SJSA1 (cell line): Measurements from ENCODE around the gene SARM1. TPM values are rescaled to one million over a fixed set of nuclear protein-coding genes. Genes with fewer than 3 reads are reported as not detected.

Source experiments
- DNase-seq, 2 experiments: peaks; one replicate each; pipeline ENCODE4 v3.0.0-alpha.2; 2015 to 2020; ENCODE audit warnings: low spot score in 2 of 2, low read depth in 1 of 2
- H3K27ac ChIP-seq: fragments of 250-450 bp; sonication (Bioruptor Pico); 2 replicates; pipeline ENCODE4 v1.5.1; 2020; ENCODE audit warnings: mild to moderate bottlenecking, moderate library complexity
- H3K27me3 ChIP-seq: fragments of 250-450 bp; sonication (Bioruptor Pico); replicated peaks from 2 replicates; pipeline ENCODE4 v1.5.1; 2020; ENCODE audit warnings: mild to moderate bottlenecking, moderate library complexity
- H3K36me3 ChIP-seq: fragments of 250-450 bp; sonication (Bioruptor Pico); 2 replicates; pipeline ENCODE4 v1.5.1; 2020; ENCODE audit warnings: mild to moderate bottlenecking
- H3K4me1 ChIP-seq: fragments of 250-450 bp; sonication (Bioruptor Pico); replicated peaks from 2 replicates; pipeline ENCODE4 v1.6.1; 2021; ENCODE audit warnings: mild to moderate bottlenecking
- H3K4me3 ChIP-seq: fragments of 250-450 bp; sonication (Bioruptor Pico); 2 replicates; pipeline ENCODE4 v1.5.1; 2020; ENCODE audit warnings: mild to moderate bottlenecking
- H3K9me3 ChIP-seq: fragments of 250-450 bp; sonication (Bioruptor Pico); replicated peaks from 2 replicates; pipeline ENCODE4 v1.5.1; 2020; ENCODE audit warnings: mild to moderate bottlenecking
- total RNA-seq: library from RNA; depleted of rRNA; stranded (reverse); fragments of >200 nt; shearing (Covaris generic); gene quantifications from 2 replicates; pipeline ENCODE4 v1.2.3, GENCODE V29; 2014

SARM1 gene
- total RNA-seq, 1 experiment from 2014 or later, result 10.8 TPM

- no peaks in the 10 kb centered on the region for H3K4me1 ChIP-seq
- DNase-seq, result no peak
- no peaks in the 10 kb centered on the region for H3K27me3 ChIP-seq
- H3K36me3 ChIP-seq, result 0 out of 2 replicates have a peak, but pooled peaks cover 3% of the 10 kb centered on the region
- no peak overlapping the region for H3K27ac ChIP-seq
- no peaks in the 10 kb centered on the region for H3K9me3 ChIP-seq
- no peak overlapping the region for H3K4me3 ChIP-seq
These were observed 26.3 kb downstream of the SARM1 start for GRCh38 chr17:28397687-28398279.

- Histone ChIP-seq H3K27me3 (no peaks in the 10 kb centered on the region), H3K36me3 (0 out of 2 replicates have a peak, but pooled peaks cover 3% of the 10 kb centered on the region), H3K4me1 (no peaks in the 10 kb centered on the region), H3K9me3 (no peaks in the 10 kb centered on the region), H3K27ac (no peak overlapping the region), H3K4me3 (no peak overlapping the region)
- DNase-seq, result no peak
These were observed 26.9 kb downstream of the SARM1 start for GRCh38 chr17:28398280-28398981.

GRCh38 chr17:28399808-28400207, 28.3 kb downstream of the SARM1 start:
- Histone ChIP-seq H3K4me3 (no peak overlapping the region), H3K27ac (no peak overlapping the region), H3K9me3 (no peaks in the 10 kb centered on the region), H3K27me3 (no peaks in the 10 kb centered on the region), H3K4me1 (no peaks in the 10 kb centered on the region), H3K36me3 (no peaks in the 10 kb centered on the region)
- no peak for DNase-seq

- no peak overlapping the region for H3K4me3 ChIP-seq
- H3K4me1 ChIP-seq, result peaks cover 9% of the 10 kb centered on the region
- no peaks in the 10 kb centered on the region for H3K36me3 ChIP-seq
- peaks cover 4% of the 10 kb centered on the region; the same call in 1 of the 2 replicates for H3K27me3 ChIP-seq
- no peaks in the 10 kb centered on the region for H3K9me3 ChIP-seq
- no peak for DNase-seq
- no peak overlapping the region for H3K27ac ChIP-seq
These were observed 30.7 kb downstream of the SARM1 start for GRCh38 chr17:28402224-28402630.

GRCh38 chr17:28402844-28403243, 31.4 kb downstream of the SARM1 start:
- Histone ChIP-seq H3K27ac (no peak overlapping the region), H3K9me3 (no peaks in the 10 kb centered on the region), H3K4me1 (peaks cover 9% of the 10 kb centered on the region), H3K4me3 (no peak overlapping the region), H3K27me3 (peaks cover 4% of the 10 kb centered on the region; the same call in 1 of the 2 replicates), H3K36me3 (no peaks in the 10 kb centered on the region)
- DNase-seq, result no peak

GRCh38 chr17:28404007-28404406, 32.5 kb downstream of the SARM1 start:
- H3K4me1 ChIP-seq, result peaks cover 9% of the 10 kb centered on the region
- no peak overlapping the region for H3K27ac ChIP-seq
- H3K4me3 ChIP-seq, result no peak overlapping the region
- H3K9me3 ChIP-seq, result no peaks in the 10 kb centered on the region
- peaks cover 4% of the 10 kb centered on the region; the same call in 1 of the 2 replicates for H3K27me3 ChIP-seq
- H3K36me3 ChIP-seq, result no peaks in the 10 kb centered on the region
- DNase-seq, result no peak

- H3K27ac ChIP-seq, result no peak overlapping the region
- H3K4me1 ChIP-seq, result peaks cover 9% of the 10 kb centered on the region
- no peaks in the 10 kb centered on the region for H3K36me3 ChIP-seq
- H3K27me3 ChIP-seq, result peaks cover 6% of the 10 kb centered on the region; the same call in 1 of the 2 replicates
- no peaks in the 10 kb centered on the region for H3K9me3 ChIP-seq
- no peak overlapping the region for H3K4me3 ChIP-seq
- no peak for DNase-seq
These were observed 32.9 kb downstream of the SARM1 start for GRCh38 chr17:28404461-28404811.

GRCh38 chr17:28404812-28405570, 33.5 kb downstream of the SARM1 start:
- H3K9me3 ChIP-seq, result no peaks in the 10 kb centered on the region
- no peak overlapping the region for H3K27ac ChIP-seq
- H3K4me1 ChIP-seq, result peaks cover 9% of the 10 kb centered on the region

GRCh38 chr17:28405632-28406472, 34.4 kb downstream of the SARM1 start, which contains the start of gene SLC46A1:
TSS of gene SLC46A1 (minus strand) at chr17:28406212. CDS start at chr17:28406114, 98 bp downstream.
- peaks cover 9% of the 10 kb centered on the region for H3K4me1 ChIP-seq
- no peak within 1 kb of the TSS for H3K27ac ChIP-seq
- H3K4me3 ChIP-seq, result peak within 1 kb of the TSS; percentile 48
- no peaks in the 10 kb centered on the region for H3K36me3 ChIP-seq
- DNase-seq, result peak in 1 of 2 experiments; percentile 16
- peaks cover 13% of the 10 kb centered on the region for H3K27me3 ChIP-seq
- H3K9me3 ChIP-seq, result no peaks in the 10 kb centered on the region

More at GRCh38 chr17:28404812-28405570, 33.5 kb downstream of the SARM1 start:
- DNase-seq, result no peak
- H3K4me3 ChIP-seq, result no peak overlapping the region
- H3K27me3 ChIP-seq, result peaks cover 11% of the 10 kb centered on the region; the same call in 1 of the 2 replicates
- no peaks in the 10 kb centered on the region for H3K36me3 ChIP-seq

- peaks cover 9% of the 10 kb centered on the region for H3K4me1 ChIP-seq
- no peak overlapping the region for H3K27ac ChIP-seq
- peaks cover 19% of the 10 kb centered on the region for H3K27me3 ChIP-seq
- H3K36me3 ChIP-seq, result no peaks in the 10 kb centered on the region
- peak overlapping the region; percentile 48 for H3K4me3 ChIP-seq
- no peak for DNase-seq
- H3K9me3 ChIP-seq, result no peaks in the 10 kb centered on the region
These were observed 35.0 kb downstream of the SARM1 start for GRCh38 chr17:28406473-28406814.

GRCh38 chr17:28407130-28407973, 35.9 kb downstream of the SARM1 start:
- no peak for DNase-seq
- H3K9me3 ChIP-seq, result no peaks in the 10 kb centered on the region
- no peaks in the 10 kb centered on the region for H3K36me3 ChIP-seq
- H3K27me3 ChIP-seq, result peaks cover 24% of the 10 kb centered on the region
- H3K4me1 ChIP-seq, result peaks cover 9% of the 10 kb centered on the region
- no peak overlapping the region for H3K27ac ChIP-seq
- H3K4me3 ChIP-seq, result no peak overlapping the region

GRCh38 chr17:28407974-28408306, 36.4 kb downstream of the SARM1 start:
- H3K27me3 ChIP-seq, result peaks cover 27% of the 10 kb centered on the region
- H3K9me3 ChIP-seq, result no peaks in the 10 kb centered on the region
- no peaks in the 10 kb centered on the region for H3K36me3 ChIP-seq
- H3K4me3 ChIP-seq, result no peak overlapping the region
- H3K27ac ChIP-seq, result no peak overlapping the region
- H3K4me1 ChIP-seq, result peaks cover 9% of the 10 kb centered on the region
- DNase-seq, result no peak

- peaks cover 23% of the 10 kb centered on the region for H3K27me3 ChIP-seq
- no peak overlapping the region for H3K4me3 ChIP-seq
- H3K4me1 ChIP-seq, result no peaks in the 10 kb centered on the region
- H3K27ac ChIP-seq, result no peak overlapping the region
- no peaks in the 10 kb centered on the region for H3K36me3 ChIP-seq
- no peaks in the 10 kb centered on the region for H3K9me3 ChIP-seq
- DNase-seq, result no peak
These were observed 40.6 kb downstream of the SARM1 start for GRCh38 chr17:28412099-28412498.
